Measurements from ENCODE around the gene GTF2H2C_2.
"Not testable (repeated sequence)": the region's sequence is repeated elsewhere in the genome, so short reads cannot be mapped to it uniquely, and the experiment has no call there.

The GTF2H2C_2 gene

DNA sequence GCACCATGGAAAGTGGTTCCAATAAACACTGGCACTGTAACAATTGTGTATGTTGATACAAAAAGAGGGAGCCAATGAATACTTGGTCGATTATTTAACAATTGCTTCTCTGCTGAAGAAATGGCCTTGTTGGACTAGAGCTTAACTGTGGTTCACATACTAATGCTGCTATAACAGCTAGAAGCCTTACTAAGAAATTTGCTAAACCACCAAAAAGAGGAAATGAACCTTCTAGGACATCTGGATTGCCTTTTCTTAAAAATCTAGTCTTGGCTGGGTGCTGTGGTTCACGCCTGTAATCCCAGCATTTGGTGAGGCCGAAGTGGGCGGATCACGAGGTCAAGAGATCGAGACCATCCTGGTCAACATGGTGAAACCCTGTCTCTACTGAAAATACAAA, 41.9 kb downstream of the GTF2H2C_2 start:
- H3K27ac Mint-ChIP-seq; H3K9me3 ChIP-seq (ENCODE audit: control insufficient read depth, low read length); H3K4me3 Mint-ChIP-seq; H3K27me3 ChIP-seq (ENCODE audit: control insufficient read depth, insufficient read depth, low read length, poor library complexity, severe bottlenecking); H3K36me3 Mint-ChIP-seq (ENCODE audit: low read depth); H3K9ac ChIP-seq (ENCODE audit: extremely low read depth, low read length, poor library complexity, severe bottlenecking); H3K4me1 ChIP-seq (ENCODE audit: control insufficient read depth, insufficient read depth, low read length); H3K27ac ChIP-seq (ENCODE audit: low read depth, low read length); H3K4me1 Mint-ChIP-seq; DNase-seq; H3K36me3 ChIP-seq (ENCODE audit: control insufficient read depth, insufficient read depth, low read length); H3K9me3 Mint-ChIP-seq; H3K4me3 ChIP-seq (ENCODE audit: low read length); H3K27me3 Mint-ChIP-seq (ENCODE audit: insufficient read depth): not testable (repeated sequence)
- WGBS, 2 experiments (ENCODE audit: insufficient coverage in 1 of 2, insufficient read length in 1 of 2): no CpG with 5 or more reads among the region's 6 CpGs

- H3K4me1 Mint-ChIP-seq; H3K27ac ChIP-seq (ENCODE audit: low read depth, low read length); H3K9ac ChIP-seq (ENCODE audit: extremely low read depth, low read length, poor library complexity, severe bottlenecking); H3K27ac Mint-ChIP-seq; H3K4me3 Mint-ChIP-seq; H3K9me3 ChIP-seq (ENCODE audit: control insufficient read depth, low read length); H3K36me3 Mint-ChIP-seq (ENCODE audit: low read depth); H3K4me3 ChIP-seq (ENCODE audit: low read length); H3K9me3 Mint-ChIP-seq; H3K36me3 ChIP-seq (ENCODE audit: control insufficient read depth, insufficient read depth, low read length); H3K27me3 ChIP-seq (ENCODE audit: control insufficient read depth, insufficient read depth, low read length, poor library complexity, severe bottlenecking); H3K27me3 Mint-ChIP-seq (ENCODE audit: insufficient read depth); H3K4me1 ChIP-seq (ENCODE audit: control insufficient read depth, insufficient read depth, low read length): not testable (repeated sequence)
- DNase-seq: peak; percentile 35
- WGBS, 2 experiments (ENCODE audit: insufficient coverage in 1 of 2, insufficient read length in 1 of 2): 80% methylated on average over 4 of the region's 13 CpGs; no CpG with 5 or more reads in 1 of the 2 experiments
Observed at GRCh38 chr5:70459188-70459587, 44.0 kb downstream of the GTF2H2C_2 start.

- no CpG with 5 or more reads among the region's 6 CpGs for WGBS, 2 experiments (ENCODE audit: insufficient coverage in 1 of 2, insufficient read length in 1 of 2)
- not testable (repeated sequence) for H3K27ac Mint-ChIP-seq; H3K4me3 Mint-ChIP-seq; H3K4me1 Mint-ChIP-seq; H3K9ac ChIP-seq (ENCODE audit: extremely low read depth, low read length, poor library complexity, severe bottlenecking); H3K27ac ChIP-seq (ENCODE audit: low read depth, low read length); H3K36me3 ChIP-seq (ENCODE audit: control insufficient read depth, insufficient read depth, low read length); H3K27me3 ChIP-seq (ENCODE audit: control insufficient read depth, insufficient read depth, low read length, poor library complexity, severe bottlenecking); H3K36me3 Mint-ChIP-seq (ENCODE audit: low read depth); H3K9me3 ChIP-seq (ENCODE audit: control insufficient read depth, low read length); H3K4me3 ChIP-seq (ENCODE audit: low read length); H3K27me3 Mint-ChIP-seq (ENCODE audit: insufficient read depth); DNase-seq; H3K4me1 ChIP-seq (ENCODE audit: control insufficient read depth, insufficient read depth, low read length); H3K9me3 Mint-ChIP-seq
Observed at GRCh38 chr5:70461984-70462383, 46.8 kb downstream of the GTF2H2C_2 start.

- not testable (repeated sequence) for H3K27me3 Mint-ChIP-seq (ENCODE audit: insufficient read depth); H3K27me3 ChIP-seq (ENCODE audit: control insufficient read depth, insufficient read depth, low read length, poor library complexity, severe bottlenecking); H3K4me1 Mint-ChIP-seq; DNase-seq; H3K36me3 ChIP-seq (ENCODE audit: control insufficient read depth, insufficient read depth, low read length); H3K27ac Mint-ChIP-seq; H3K4me3 ChIP-seq (ENCODE audit: low read length); H3K9me3 ChIP-seq (ENCODE audit: control insufficient read depth, low read length); H3K4me1 ChIP-seq (ENCODE audit: control insufficient read depth, insufficient read depth, low read length); H3K9me3 Mint-ChIP-seq; H3K36me3 Mint-ChIP-seq (ENCODE audit: low read depth); H3K4me3 Mint-ChIP-seq; H3K27ac ChIP-seq (ENCODE audit: low read depth, low read length); H3K9ac ChIP-seq (ENCODE audit: extremely low read depth, low read length, poor library complexity, severe bottlenecking)
- WGBS, 2 experiments (ENCODE audit: insufficient coverage in 1 of 2, insufficient read length in 1 of 2): no CpG with 5 or more reads among the region's 5 CpGs
Observed at GRCh38 chr5:70464019-70464637, 49.0 kb downstream of the GTF2H2C_2 start.

DNA sequence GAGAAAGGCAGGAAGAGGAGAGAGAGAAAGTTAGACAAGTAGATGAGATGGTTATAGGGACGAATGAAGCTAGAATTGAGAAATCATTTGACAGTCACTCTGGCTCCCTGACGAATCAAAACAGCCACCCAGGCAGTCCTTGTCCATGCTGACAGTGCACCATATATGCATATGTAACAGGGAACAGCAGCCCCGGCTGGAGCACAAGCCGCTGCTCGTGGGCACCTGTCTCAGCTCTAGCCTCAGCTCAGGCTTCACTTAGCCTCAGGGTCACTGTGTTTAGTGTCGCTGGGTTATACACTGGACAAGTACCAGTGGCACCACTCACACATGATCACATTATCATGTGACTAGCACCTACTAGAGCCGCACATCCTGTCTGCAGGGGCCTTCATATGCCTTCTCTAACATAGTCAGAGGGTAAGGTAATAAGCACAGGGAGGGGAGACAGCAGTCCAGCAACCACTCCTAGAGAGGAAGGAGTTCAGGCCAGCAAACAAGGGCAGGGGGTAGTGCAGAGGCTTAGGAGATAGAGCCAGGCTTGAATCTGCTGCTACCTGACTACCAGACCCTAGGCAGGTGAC, 54.9 kb downstream of the GTF2H2C_2 start:
- not testable (repeated sequence) for H3K4me1 ChIP-seq (ENCODE audit: control insufficient read depth, insufficient read depth, low read length); DNase-seq; H3K9ac ChIP-seq (ENCODE audit: extremely low read depth, low read length, poor library complexity, severe bottlenecking); H3K27ac ChIP-seq (ENCODE audit: low read depth, low read length); H3K9me3 ChIP-seq (ENCODE audit: control insufficient read depth, low read length); H3K4me3 Mint-ChIP-seq; H3K27me3 ChIP-seq (ENCODE audit: control insufficient read depth, insufficient read depth, low read length, poor library complexity, severe bottlenecking); H3K27me3 Mint-ChIP-seq (ENCODE audit: insufficient read depth); H3K9me3 Mint-ChIP-seq; H3K4me1 Mint-ChIP-seq; H3K36me3 Mint-ChIP-seq (ENCODE audit: low read depth); H3K4me3 ChIP-seq (ENCODE audit: low read length); H3K27ac Mint-ChIP-seq; H3K36me3 ChIP-seq (ENCODE audit: control insufficient read depth, insufficient read depth, low read length)
- no CpG with 5 or more reads among the region's 7 CpGs for WGBS, 2 experiments (ENCODE audit: insufficient coverage in 1 of 2, insufficient read length in 1 of 2)

Measured in endodermal cell (in vitro differentiated cells).